Endometrial microvascular endothelial cells (primary cell): ENCODE measurements around the gene OR6X1. TPM values are rescaled to one million over a fixed set of nuclear protein-coding genes. Genes with fewer than 3 reads are reported as not detected.

Experiments used
- in situ Hi-C: cut with HindIII; loops from 2 replicates; pipeline ENCODE4 v1.10.0; 2017; ENCODE audit warnings: low sequenced_read_pairs, low pct_unique_long_range_greater_than_20kb; ENCODE audit errors: inconsistent ontology term
- total RNA-seq: library from RNA; depleted of rRNA; stranded (reverse); fragments of >200 nt; gene quantifications from one replicate; pipeline ENCODE4 v1.2.3, GENCODE V29; 2015; ENCODE audit errors: inconsistent ontology term

Gene OR6X1
- total RNA-seq, 1 donor from 2014 or later: not detected

DNA sequence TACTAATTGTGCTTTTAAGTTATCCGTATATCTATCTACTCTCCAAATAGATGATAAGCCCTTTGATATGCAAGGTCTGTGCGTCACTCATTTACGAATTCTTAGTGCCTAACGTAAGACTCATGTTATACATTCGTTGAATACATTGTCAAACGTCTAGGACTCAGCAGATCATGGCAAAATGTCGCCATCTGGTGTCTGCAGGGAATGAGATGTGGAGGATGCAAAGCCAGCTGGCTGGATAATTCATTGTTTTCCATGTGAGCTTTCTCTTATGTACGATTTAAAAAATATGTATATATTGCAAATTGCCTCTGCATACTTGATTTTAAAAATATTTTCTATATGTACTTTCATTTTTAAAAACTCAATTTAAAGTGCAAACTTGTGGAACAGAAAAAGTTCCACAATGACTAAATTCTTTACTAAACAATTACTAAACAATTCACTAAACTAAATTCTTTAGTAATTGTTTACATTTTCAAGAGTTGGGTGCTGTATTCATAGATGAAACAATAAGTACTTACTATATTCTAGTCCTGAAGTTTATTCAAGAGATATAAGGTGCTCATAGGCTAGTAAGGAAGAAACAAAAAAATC lies 46.6 kb downstream of the OR6X1 start:
- in situ Hi-C loops: no loop called here

DNA sequence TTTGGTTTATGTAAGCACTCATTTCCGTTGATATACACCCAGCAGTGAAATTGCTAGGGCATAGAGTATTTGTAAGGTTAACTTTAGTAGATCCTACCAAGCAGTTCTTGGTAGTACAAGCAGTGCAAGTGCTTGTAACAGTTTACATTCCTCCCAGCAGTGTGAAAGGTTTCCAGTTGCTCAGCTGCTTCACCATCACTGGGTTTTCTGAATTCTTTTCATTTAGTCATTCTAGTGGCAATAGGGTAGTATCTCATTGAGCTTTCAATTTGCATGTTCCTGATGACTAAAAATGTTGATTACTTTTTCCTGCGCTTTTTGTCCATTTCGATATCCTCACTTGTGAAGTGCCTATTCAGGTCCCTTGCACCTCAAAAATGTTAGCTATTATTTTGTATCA lies 47.1 kb downstream of the OR6X1 start:
- in situ Hi-C loops: no loop called here

DNA sequence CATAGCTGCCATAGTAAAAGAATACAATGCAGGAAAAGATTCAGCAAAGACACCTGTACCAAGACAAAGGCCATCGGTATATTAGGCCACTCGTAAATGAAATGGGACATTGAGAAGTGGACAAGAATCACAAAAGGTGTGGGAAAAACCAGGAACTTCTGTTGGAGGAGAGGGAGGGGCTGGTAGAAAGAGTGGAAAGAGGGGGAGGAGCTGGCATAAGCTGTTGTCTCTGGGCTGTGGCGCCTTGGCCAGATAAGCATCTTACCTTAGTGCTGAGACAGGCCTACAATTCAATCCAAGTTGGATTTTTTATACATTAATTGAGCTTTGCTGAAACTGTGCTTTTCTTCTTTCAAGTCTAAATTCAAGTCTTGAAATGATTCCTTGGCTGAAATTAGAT lies 50.0 kb downstream of the OR6X1 start:
- in situ Hi-C loops: no loop called here

Other genes starting within 250 kb of the OR6X1 start
- 0.56 TPM for gene SCN3B, start 99.9 kb downstream of the OR6X1 start, total RNA-seq
- gene ZNF202, start 12.9 kb downstream of the OR6X1 start, total RNA-seq: 8.3 TPM
- gene OR6M1, start 51.8 kb upstream of the OR6X1 start, total RNA-seq: not detected
- not detected for gene TMEM225, start 131.2 kb upstream of the OR6X1 start, total RNA-seq
- not detected for gene OR8D4, start 147.6 kb upstream of the OR6X1 start, total RNA-seq
- gene OR4D5, start 185.1 kb upstream of the OR6X1 start, total RNA-seq: not detected
- gene OR6T1, start 189.3 kb upstream of the OR6X1 start, total RNA-seq: not detected
- gene OR10S1, start 223.3 kb upstream of the OR6X1 start, total RNA-seq: not detected
- not detected for gene OR10G6, start 240.6 kb upstream of the OR6X1 start, total RNA-seq